Thyroid gland (tissue), 4 donors: ENCODE data around the gene DYNLT1.

Source experiments
- CTCF ChIP-seq, 6 experiments: fragments of 200-600 bp in 3 of 6; fragments of 450-650 bp in 3 of 6; sonication (generic) in 3 of 6; IDR thresholded peaks; one replicate each; pipeline ENCODE4 v1.5.1; 2016 to 2019; ENCODE audit warnings: antibody characterized with exemption in 6 of 6, mild to moderate bottlenecking in 2 of 6, inconsistent platforms in 1 of 6, moderate library complexity in 1 of 6
- POLR2A ChIP-seq, 2 donors: fragments of 450-650 bp; IDR thresholded peaks; one replicate each; pipeline ENCODE4 v1.6.1; 2017; ENCODE audit warnings: antibody characterized with exemption in 2 of 2, mild to moderate bottlenecking in 2 of 2, moderate library complexity in 1 of 2

- TF ChIP-seq CTCF (IDR thresholded peaks at IDR 0.05), result no peak
- no peak for TF ChIP-seq POLR2A (IDR thresholded peaks at IDR 0.05)
These were observed 50.9 kb downstream of the DYNLT1 start for GRCh38 chr6:158593670-158594069.
